Keratinocyte (primary cell): ENCODE results near the gene CASP7. TPM values are rescaled to one million over a fixed set of nuclear protein-coding genes. Genes with fewer than 3 reads are reported as not detected.

Source experiments
- DNase-seq: peaks from one replicate; pipeline ENCODE4 v3.0.0-alpha.2; 2011; ENCODE audit warnings: low read depth, missing footprints, low spot score
- FAIRE-seq: peaks from 2 replicates; lab custom pipeline; 2011; peaks lifted over from hg19 to GRCh38; lab: Jason Lieb, UNC
- H2AFZ ChIP-seq: 2 replicates; pipeline ENCODE4 v1.6.0; 2012; ENCODE audit warnings: low read length, control low read depth, inconsistent platforms; ENCODE audit not compliant: control insufficient read depth
- H3K27ac ChIP-seq: 2 replicates; pipeline ENCODE4 v1.5.1; 2011; ENCODE audit warnings: low read length; ENCODE audit not compliant: control insufficient read depth, insufficient read depth
- H3K27me3 ChIP-seq: 3 replicates; pipeline ENCODE4 v1.6.0; 2011; ENCODE audit warnings: low read length; ENCODE audit not compliant: control insufficient read depth, insufficient read depth; ENCODE audit errors: extremely low read depth
- H3K36me3 ChIP-seq, 2 experiments: 2 replicates in 1 of 2; 3 replicates in 1 of 2; pipeline ENCODE4 v1.5.1; 2011; ENCODE audit warnings: low read length in 2 of 2, mild to moderate bottlenecking in 1 of 2; ENCODE audit not compliant: control insufficient read depth in 2 of 2, insufficient read depth in 2 of 2; ENCODE audit errors: extremely low read depth in 1 of 2
- H3K4me1 ChIP-seq: 3 replicates; pipeline ENCODE4 v1.5.1; 2011; ENCODE audit warnings: low read length; ENCODE audit not compliant: control insufficient read depth, insufficient read depth; ENCODE audit errors: extremely low read depth
- H3K4me2 ChIP-seq: 3 replicates; pipeline ENCODE4 v1.6.0; 2011; ENCODE audit warnings: low read depth, low read length; ENCODE audit not compliant: control insufficient read depth, insufficient read depth; ENCODE audit errors: extremely low read depth
- H3K4me3 ChIP-seq, 3 experiments: fragments of 200-600 bp in 1 of 3; sonication (generic) in 1 of 3; 2 replicates in 2 of 3; 3 replicates in 1 of 3; pipeline ENCODE4 v1.5.1; 2011 to 2016; ENCODE audit warnings: low read length in 3 of 3, mild to moderate bottlenecking in 3 of 3, control low read depth in 2 of 3, inconsistent platforms in 1 of 3, low read depth in 1 of 3, mixed read lengths in 1 of 3, mixed run types in 1 of 3, moderate library complexity in 1 of 3; ENCODE audit not compliant: control insufficient read depth in 2 of 3, insufficient read depth in 2 of 3; ENCODE audit errors: extremely low read depth in 1 of 3
- H3K79me2 ChIP-seq: 2 replicates; pipeline ENCODE4 v1.6.0; 2012; ENCODE audit warnings: low read length; ENCODE audit not compliant: control insufficient read depth, insufficient read depth
- H3K9ac ChIP-seq: 3 replicates; pipeline ENCODE4 v1.6.0; 2011; ENCODE audit warnings: low read length; ENCODE audit not compliant: control insufficient read depth, insufficient read depth; ENCODE audit errors: extremely low read depth
- H3K9me1 ChIP-seq: 3 replicates; pipeline ENCODE4 v1.6.0; 2011; ENCODE audit warnings: low read length; ENCODE audit not compliant: control insufficient read depth, insufficient read depth; ENCODE audit errors: extremely low read depth
- H3K9me3 ChIP-seq: 2 replicates; pipeline ENCODE4 v1.5.1; 2012; ENCODE audit warnings: low read depth, low read length; ENCODE audit not compliant: control insufficient read depth
- H4K20me1 ChIP-seq: 3 replicates; pipeline ENCODE4 v1.6.0; 2011; ENCODE audit warnings: low read length; ENCODE audit not compliant: control insufficient read depth, insufficient read depth; ENCODE audit errors: extremely low read depth
- EZH2 ChIP-seq: IDR thresholded peaks from one replicate; pipeline ENCODE4 v1.6.1; 2012; ENCODE audit warnings: inconsistent platforms, mild to moderate bottlenecking, low read length, moderate library complexity
- dilution Hi-C: fragments of 300-500 bp; cut with MboI; formaldehyde crosslinking; loops from one replicate; pipeline ENCODE4 v1.7.0; 2020; ENCODE audit warnings: low sequenced_read_pairs; ENCODE audit not compliant: extremely low pct_ligation_motif_present
- polyA plus RNA-seq, 5 experiments: library from polyadenylated mRNA; depleted of rRNA in 3 of 5; stranded (reverse) in 3 of 5; stranded (forward) in 1 of 5; unstranded in 1 of 5; fragments of >200 nt; gene quantifications; 1 replicate in 1 of 5; 2 replicates in 3 of 5; 3 replicates in 1 of 5; pipeline versions ENCODE4 v1.2.1 to v1.2.3, GENCODE V29; 2011 to 2012; ENCODE audit warnings: missing spikeins in 2 of 5, low read depth in 1 of 5, low replicate concordance in 1 of 5
- TF ChIP-seq, protein P1 (sequence below), 3 experiments: IDR thresholded peaks in 1 of 3; conservative IDR thresholded peaks in 1 of 3; optimal IDR thresholded peaks in 1 of 3; 2 replicates in 2 of 3; 3 replicates in 1 of 3; pipeline versions ENCODE3 to v1.5.1; 2011; ENCODE audit warnings: low read length in 3 of 3, mild to moderate bottlenecking in 3 of 3, moderate library complexity in 2 of 3, control low read depth in 1 of 3, inconsistent platforms in 1 of 3; ENCODE audit not compliant: insufficient read depth in 2 of 3; ENCODE audit errors: extremely low read depth in 1 of 3

Gene CASP7
- polyA plus RNA-seq, 1 donor (not counting 4 experiments of a cell fraction or from before 2014, with no cell fraction given) = 23.2 TPM

- dilution Hi-C loops = no loop called here
- no peak for FAIRE-seq
- no peak overlapping the region for H3K4me3 ChIP-seq
- no peaks in the 10 kb centered on the region for H3K27me3 ChIP-seq
- no peaks in the 10 kb centered on the region for H3K36me3 ChIP-seq
- no peak overlapping the region for H3K4me2 ChIP-seq
- TF ChIP-seq, protein P1, sequence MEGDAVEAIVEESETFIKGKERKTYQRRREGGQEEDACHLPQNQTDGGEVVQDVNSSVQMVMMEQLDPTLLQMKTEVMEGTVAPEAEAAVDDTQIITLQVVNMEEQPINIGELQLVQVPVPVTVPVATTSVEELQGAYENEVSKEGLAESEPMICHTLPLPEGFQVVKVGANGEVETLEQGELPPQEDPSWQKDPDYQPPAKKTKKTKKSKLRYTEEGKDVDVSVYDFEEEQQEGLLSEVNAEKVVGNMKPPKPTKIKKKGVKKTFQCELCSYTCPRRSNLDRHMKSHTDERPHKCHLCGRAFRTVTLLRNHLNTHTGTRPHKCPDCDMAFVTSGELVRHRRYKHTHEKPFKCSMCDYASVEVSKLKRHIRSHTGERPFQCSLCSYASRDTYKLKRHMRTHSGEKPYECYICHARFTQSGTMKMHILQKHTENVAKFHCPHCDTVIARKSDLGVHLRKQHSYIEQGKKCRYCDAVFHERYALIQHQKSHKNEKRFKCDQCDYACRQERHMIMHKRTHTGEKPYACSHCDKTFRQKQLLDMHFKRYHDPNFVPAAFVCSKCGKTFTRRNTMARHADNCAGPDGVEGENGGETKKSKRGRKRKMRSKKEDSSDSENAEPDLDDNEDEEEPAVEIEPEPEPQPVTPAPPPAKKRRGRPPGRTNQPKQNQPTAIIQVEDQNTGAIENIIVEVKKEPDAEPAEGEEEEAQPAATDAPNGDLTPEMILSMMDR (optimal IDR thresholded peaks at IDR 0.05 in 1 of 3, IDR thresholded peaks at IDR 0.05 in 1 of 3, conservative IDR thresholded peaks at IDR 0.05 in 1 of 3; ENCODE audit: extremely low read depth in 1 of 3, insufficient read depth in 2 of 3, low read length in 3 of 3) = no peak
- TF ChIP-seq EZH2 = no peak
- no peak overlapping the region for H3K27ac ChIP-seq
- no peaks in the 10 kb centered on the region for H3K9me3 ChIP-seq
- no peak overlapping the region for H3K9ac ChIP-seq
- no peaks in the 10 kb centered on the region for H3K4me1 ChIP-seq
- H4K20me1 ChIP-seq = no peaks in the 10 kb centered on the region
- no peak for DNase-seq
- no peaks in the 10 kb centered on the region for H3K79me2 ChIP-seq
- H3K9me1 ChIP-seq = no peaks in the 10 kb centered on the region
- H2AFZ ChIP-seq = no peak overlapping the region
Observed at GRCh38 chr10:113776553-113776952, 96.8 kb downstream of the CASP7 start.

Other genes starting within 250 kb of the CASP7 start
- gene HABP2, start 126.9 kb upstream of the CASP7 start, polyA plus RNA-seq = not detected in 3 replicates
- not detected in 3 replicates for gene NRAP, start 15.9 kb upstream of the CASP7 start, polyA plus RNA-seq
- gene PLEKHS1, start 71.8 kb downstream of the CASP7 start, polyA plus RNA-seq = not detected in 3 replicates
- 4.3 to 6.5 TPM (median 4.8 TPM) in 3 replicates for gene DCLRE1A, start 174.2 kb downstream of the CASP7 start, polyA plus RNA-seq
- 6.0 to 7.5 TPM (median 6.2 TPM) in 3 replicates for gene NHLRC2, start 174.7 kb downstream of the CASP7 start, polyA plus RNA-seq